ENCODE data around the gene NOS1. TPM values are rescaled to one million over a fixed set of nuclear protein-coding genes. Genes with fewer than 3 reads are reported as not detected.

Gene NOS1
- total RNA-seq, 1 donor from 2014 or later, result 0.80 TPM

GRCh38 chr12:117158911-117159553 is 202.4 kb downstream of the NOS1 start:
- Mint-ChIP-seq H3K4me3 (no peak overlapping the region), H3K27ac (peak overlapping the region; percentile 40)

More at GRCh38 chr12:117158911-117159553, 202.4 kb downstream of the NOS1 start:
- no peak for DNase-seq (ENCODE audit: low spot score in 2 of 2, unreplicated experiment in 2 of 2)
- H3K4me1 Mint-ChIP-seq, result peaks cover 12% of the 10 kb centered on the region
- no peaks in the 10 kb centered on the region for H3K27me3 Mint-ChIP-seq (ENCODE audit: low read depth)
- no peak for TF ChIP-seq CTCF (IDR thresholded peaks at IDR 0.05; ENCODE audit: unreplicated experiment)
- H3K9me3 Mint-ChIP-seq, result no peaks in the 10 kb centered on the region
- peaks cover 48% of the 10 kb centered on the region for H3K36me3 Mint-ChIP-seq

Other genes starting within 250 kb of the NOS1 start
- gene FBXO21, start 171.2 kb downstream of the NOS1 start, total RNA-seq, result 57.5 to 65.3 TPM (median 60.5 TPM) in 3 replicates

All from mesothelial cell of epicardium (in vitro differentiated cells).